Stimulated activated CD8-positive, alpha-beta memory T cell treated with anti-CD3 and anti-CD28 coated beads, Interleukin-2, amount 100 ng/mL, for 48 hours (primary cell): ENCODE measurements around the gene UBASH3B.
A peak's percentile ranks its signal among the peaks of the same experiment; 100 is the strongest.
"Not testable (repeated sequence)": the region's sequence is repeated elsewhere in the genome, so short reads cannot be mapped to it uniquely, and the experiment has no call there.

Experiments
- DNase-seq, 2 donors: peaks; one replicate each; pipeline ENCODE4 v3.0.0-alpha.2; 2020; ENCODE audit warnings: low read depth in 2 of 2

Gene UBASH3B

DNA sequence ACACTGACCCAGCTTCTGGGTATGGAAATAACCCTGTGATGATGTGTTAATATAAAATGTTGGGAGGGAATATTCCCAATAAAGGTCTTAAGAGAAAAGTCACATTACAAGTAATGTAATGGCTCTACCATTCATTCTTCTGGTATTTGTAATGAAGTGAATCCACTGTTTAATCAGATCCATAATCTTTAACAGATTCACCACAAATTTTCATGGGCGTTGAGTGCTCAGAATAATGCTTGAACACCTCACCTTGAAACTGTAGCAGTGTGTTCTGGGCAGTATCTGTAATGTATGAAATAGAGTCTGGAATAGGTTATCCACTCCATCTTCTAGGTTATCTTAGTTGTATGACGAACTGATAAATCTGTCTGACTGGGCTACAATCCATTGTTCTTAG lies 156.2 kb downstream of the UBASH3B start:
- no peak for DNase-seq

DNA sequence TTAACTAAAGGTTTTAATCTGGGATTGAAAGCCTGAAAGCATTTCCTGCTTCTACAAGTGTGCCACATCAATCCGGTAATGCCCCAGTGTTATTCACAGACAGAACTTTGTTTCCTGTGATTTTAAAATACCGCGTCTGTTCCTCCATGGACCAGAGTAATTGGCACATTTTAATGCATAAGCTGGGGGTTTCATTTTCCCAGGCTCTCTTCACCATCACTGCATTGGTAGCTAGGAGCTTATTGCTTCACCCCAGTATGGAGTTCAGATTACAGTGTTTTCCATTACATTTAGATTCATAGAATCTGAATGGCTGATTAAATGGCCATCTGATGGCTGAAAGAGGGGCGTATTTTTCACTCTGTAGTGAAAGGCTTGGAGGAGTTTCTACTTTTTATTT lies 157.1 kb downstream of the UBASH3B start:
- DNase-seq: no peak

DNA sequence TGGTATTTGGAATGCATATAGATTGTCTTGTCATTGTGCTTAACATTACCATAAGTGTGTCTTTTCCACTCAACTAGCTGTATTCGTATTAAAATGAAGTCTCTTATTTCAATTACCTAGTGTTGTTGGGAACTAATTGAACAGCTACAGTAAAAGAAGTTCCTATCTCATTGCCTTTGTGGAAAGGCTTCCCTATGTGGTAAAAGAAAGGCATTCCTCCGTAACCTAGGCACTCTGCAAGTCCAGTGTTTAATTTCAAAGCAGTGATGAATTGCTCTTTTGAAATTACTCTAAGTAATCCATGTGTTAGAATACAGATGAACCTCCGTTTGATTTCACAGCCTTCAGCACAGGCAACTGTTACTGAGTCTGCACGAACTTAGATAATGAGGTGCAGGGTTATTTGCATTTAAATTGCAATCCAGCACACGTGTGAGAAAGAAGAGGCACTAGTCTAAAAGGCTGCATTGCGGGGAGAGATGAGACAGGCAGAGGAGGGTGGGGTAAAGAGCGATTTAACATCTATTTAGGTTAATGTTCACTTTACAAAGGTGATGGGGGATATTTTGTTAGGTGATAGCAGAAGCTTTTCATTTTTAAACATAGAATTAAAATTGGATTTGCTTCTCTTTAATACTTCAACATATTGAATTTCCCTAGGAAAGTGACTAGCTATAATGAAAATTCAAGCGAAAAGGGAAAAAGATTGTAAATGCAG lies 157.8 kb downstream of the UBASH3B start:
- no peak for DNase-seq

DNA sequence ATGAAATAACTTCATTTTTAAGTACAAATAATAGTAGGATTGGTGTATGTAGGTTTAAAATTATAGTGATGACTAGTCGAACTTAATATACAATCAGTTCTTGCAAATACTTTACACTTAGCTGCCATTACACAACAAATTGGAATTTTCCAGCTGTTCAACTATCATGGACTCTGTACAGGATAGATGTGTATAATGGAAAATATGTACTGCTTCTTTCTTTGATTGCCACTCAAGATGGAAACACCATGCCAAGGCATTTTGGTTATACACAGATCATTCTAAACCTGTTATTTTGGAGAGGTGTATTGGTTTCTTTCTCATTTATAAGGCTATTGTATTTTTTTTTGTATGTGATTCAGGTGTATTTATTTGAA lies 158.4 kb downstream of the UBASH3B start:
- DNase-seq: no peak

DNA sequence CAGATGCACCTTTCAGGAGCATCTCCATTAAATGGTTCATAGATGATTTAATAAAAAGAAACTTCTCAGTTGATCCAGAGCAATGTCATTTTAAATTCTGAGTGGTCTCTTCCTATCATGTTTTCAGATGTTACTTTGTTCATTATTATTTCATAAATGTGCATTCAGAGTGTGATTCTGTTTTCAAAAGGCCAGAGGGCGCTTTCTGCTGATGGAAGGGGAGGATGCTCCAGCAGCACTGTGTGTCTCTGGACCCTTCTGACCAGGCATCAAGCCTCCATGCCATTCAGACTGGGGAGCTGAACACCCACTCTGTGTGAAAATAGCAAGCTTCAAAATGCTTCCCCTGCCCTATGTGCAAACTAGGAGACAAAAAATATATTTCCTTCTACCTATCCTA lies 158.9 kb downstream of the UBASH3B start:
- DNase-seq: no peak

DNA sequence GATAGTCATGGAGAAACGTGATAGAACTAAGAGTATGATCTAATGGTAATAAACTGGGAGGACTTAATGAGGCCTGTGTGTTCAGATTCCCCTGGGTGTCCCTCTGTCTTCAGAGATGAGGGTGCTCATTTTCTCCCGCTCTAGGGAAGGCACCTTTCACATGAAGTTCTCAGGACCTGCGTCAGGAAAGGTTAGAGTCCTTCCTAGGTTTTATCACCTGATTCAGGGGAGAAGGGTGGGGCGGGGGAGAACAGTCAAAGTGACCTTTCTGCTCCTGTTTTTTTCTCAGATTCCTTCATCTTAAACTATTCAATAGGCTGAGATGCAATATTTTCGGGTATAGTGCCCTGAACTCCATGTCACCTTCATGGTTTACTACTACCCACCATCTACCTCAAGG lies 160.4 kb downstream of the UBASH3B start:
- no peak for DNase-seq

DNA sequence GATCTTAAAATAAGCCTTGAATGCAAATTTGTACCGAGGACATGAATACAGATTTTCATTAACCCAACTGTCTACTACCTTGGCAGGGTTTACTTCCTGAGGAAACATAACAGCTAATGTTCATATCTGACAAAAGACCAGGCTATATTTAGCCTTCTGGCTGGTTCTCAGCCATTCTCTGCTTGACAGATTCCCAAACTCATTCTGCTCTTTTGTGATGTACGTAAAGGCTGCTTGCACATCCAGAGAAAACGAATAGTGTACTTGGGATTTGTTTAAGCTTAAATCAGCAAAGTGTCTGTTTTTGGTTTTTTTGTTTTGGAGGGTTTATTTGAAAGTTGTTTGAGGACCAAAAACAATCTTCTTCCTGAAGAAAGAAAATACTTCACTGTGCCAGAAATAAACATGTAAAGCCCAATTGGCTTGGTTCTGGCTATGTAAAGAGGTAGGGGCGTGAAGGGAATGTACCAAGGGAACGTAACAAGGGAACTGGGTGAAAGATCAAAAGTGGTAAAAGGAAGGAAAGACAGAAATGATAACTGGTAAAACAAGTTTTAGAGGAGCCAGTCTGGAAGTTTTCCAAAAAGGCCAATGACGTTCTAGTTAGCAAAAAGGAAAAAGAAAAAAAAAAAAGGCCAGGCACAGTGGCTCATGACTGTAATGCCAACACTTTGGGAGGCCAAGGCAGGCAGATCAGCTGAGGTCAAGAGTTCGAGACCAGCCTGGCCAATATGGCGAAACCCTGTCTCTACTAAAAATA lies 161.4 kb downstream of the UBASH3B start:
- DNase-seq: no peak

DNA sequence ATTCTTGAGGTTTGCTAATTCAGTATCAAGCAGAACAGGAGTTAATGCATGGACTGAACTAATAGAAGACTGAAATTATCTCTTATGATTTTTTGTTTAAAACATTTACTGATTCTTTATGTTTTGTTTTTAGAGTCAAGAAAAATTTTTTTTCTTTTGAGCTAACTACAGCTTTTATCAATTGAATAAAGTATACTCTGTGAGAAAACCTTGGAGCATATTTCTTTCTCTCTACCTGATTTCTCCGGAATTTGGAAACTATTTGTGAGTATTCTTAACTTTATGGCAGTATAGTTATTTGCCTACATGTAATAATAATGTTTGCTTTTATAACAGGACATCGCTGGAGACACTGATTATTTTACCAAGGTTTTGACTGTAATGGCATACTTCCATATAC lies 164.6 kb downstream of the UBASH3B start:
- DNase-seq: no peak

DNA sequence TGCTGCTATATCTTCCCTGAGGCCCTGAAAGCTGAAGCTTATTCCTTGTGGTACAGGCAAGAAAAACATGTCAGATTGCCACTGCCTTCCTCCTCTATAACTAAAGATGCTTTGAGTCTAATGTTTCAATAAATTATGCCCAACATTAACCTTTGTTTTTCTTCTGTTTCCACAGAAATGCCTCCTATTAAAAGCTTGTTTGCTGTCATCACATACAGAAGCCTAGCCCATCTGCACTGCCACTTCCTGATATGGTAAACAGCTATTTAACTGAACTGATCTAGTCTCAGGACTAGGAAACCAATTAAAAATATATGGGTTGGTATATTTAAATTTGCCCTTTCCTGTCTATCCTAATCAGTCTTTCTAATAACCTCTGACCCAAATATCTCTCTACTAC lies 165.6 kb downstream of the UBASH3B start:
- DNase-seq: no peak

DNA sequence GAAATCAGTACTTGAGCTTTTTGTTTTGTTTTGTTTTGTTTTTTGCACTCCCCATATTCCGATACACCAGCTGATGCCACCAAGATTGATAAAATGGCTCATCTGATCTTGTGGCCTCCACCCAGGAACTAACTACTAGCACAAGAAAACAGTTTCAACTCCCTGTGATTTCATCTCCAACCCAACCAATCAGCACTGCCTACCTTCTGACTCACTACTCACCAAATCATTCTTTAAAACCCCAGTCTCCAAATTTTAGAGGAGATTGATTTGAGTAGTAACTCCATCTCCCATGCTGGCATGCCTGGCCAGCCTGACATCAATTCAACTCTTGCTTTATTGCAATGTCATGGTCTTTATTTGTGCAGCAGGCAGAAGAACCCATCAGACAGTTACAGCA lies 166.7 kb downstream of the UBASH3B start:
- no peak for DNase-seq

DNA sequence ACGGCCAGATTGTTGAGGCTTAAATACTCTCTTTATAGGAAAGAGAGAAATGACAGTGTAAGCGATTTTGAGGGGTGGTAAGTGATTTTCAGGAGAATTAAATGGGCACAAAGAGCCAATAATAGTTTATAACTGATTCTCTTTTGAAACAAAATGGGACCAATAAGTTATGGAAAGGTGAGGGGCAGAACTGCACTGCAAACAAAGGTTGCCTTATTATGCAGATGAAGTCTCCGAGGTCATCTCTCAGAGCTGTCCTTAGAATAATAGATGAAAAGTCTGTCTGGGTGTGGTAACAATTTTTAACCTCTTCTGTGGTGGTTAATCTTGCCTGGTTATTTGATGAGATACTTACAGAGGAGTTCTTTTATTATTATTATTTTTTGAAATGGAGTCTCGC lies 168.0 kb downstream of the UBASH3B start:
- no peak for DNase-seq

DNA sequence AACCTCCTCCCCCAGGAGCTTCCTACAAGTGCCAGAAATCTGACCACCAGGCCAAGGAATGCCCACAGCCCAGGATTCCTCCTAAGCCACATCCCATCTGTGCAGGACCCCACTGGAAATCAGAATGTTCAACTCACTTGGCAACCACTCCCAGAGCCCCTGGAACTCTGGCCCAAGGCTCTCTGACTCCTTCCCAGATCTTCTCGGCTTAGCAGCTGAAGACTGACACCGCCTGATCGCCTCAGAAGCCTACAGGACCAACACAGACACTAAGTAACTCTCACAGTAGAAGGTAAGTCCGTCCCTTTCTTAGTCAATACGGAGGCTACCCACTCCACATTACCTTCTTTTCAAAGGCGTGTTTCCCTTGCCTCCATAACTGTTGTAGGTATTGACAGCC lies 173.8 kb downstream of the UBASH3B start:
- DNase-seq: not testable (repeated sequence)

DNA sequence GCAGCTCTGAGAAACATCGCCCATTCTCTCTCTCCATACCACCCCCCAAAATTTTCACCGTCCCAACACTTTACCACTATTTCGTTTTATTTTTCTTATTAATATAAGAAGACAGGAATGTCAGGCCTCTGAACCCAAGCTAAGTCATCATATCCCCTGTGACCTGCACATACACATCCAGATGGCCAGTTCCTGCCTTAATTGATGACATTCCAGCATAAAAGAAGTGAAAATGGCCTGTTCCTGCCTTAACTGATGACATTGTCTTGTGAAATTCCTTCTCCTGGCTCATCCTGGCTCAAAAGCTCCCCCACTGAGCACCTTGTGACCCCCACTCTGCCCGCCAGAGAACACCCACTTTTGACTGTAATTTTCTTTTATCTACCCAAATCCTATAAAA lies 176.8 kb downstream of the UBASH3B start:
- not testable (repeated sequence) for DNase-seq

DNA sequence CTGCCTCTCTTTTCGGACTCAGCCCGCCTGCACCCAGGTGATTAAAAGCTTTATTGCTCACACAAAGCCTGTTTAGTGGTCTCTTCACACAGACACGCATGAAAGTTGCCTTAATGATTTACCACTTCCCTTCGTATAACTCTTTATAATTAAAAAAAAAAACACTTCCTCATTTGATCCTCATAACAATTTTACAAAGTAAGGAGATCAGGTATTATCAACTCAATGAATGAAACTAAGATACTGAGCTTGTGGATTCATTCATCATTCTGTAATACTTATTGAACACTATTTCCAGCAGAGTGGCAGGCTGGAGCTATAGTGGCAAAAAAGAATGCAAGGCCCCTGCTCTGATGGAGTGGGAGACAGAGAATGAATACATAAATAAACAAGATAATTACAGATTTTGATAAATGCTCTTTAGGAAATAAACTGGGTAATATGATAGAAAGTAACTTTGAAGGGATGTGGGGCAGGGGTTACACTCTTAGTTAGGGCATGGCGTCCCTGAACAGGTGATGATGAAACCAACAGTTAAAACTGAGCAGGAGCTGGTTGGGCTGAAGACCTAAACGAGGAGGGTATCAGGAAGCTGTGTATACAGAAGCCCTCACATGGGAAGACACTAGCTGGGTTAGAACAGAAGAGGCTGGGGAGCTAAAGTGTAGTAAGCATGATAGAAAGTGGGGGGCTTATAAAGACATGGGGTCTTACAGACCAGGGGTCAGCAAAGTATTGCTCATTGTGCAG lies 177.4 kb downstream of the UBASH3B start:
- DNase-seq: no peak

DNA sequence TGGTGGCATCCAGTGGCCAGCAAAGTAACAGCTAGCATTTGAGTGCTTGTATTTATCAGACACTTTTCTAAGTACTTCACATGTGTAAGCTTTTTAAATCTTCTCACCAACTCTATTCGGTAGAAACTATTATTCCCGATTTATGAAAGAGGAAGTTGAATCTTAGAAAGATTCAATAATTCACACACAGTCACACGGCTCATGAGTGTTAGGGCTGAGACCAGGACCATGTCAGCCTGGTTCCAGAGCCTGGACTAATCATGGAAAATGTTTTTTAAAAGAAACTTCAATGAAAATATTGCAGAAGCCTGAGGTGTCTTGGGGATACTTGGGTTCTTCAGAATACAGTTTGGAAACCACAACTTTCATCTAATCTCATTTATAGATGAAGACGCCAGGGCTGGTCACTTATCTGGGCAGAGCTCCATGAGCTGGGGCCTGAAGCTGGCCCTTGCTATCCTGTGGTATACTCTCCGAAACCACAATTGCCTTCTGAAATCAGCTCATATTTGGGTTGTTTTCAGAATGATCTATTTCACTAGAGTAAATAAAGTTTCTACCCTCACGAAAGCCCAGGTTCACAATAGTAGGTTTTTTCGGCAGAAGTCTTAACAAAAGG lies 178.4 kb downstream of the UBASH3B start:
- DNase-seq: no peak

DNA sequence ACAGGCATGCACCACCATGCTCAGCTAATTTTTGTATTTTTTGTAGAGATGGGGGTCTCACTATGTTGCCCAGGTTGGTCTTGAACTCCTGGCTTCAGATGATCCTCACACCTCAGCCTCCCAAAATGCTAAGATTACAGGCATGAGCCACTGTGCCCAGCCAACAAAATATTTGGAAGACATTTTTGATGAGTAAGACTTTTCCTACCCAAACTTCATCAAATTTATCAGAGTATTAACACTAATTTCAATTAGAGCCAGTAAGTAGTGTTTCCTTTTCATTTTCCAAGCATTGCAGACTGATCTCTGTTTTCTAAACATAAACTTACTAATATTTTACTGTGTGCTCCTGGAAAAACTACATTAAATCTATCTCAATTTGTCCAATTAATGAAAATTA lies 181.4 kb downstream of the UBASH3B start:
- DNase-seq: no peak

DNA sequence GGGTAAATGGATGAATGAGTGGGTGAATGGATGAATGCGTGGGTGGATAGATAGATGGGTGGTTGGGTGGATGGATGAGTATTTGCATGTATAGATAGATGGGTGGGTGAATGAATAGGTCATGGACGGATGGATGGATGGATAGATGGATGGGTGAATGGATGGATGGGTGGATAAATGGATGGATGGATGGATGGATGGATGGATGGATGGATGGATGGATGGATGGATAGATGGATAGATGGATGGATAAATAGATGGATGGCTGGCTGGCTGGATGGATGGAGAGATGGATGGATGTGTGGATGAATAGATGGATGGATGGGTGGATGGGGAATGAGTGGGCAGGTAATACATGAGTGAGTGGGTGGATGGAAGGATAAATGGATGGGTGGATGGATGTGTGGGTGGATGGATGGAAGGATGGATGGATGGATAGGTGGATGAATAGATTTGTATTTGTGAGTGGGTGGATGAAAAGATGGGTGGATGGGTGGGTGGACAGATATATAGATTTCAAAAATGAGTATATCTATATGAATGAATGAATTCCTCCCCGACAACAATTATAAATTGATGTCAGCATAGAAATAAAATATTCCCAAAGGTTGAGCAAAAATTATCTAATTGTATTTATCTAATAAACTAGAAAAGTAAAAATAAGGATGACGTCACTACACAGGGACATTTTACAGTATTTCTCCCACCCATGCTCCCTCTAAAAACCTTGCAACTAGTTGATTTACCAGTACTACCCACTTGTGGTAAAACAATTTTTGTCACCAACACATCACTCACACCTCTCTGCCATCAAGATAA lies 182.2 kb downstream of the UBASH3B start:
- DNase-seq: no peak

DNA sequence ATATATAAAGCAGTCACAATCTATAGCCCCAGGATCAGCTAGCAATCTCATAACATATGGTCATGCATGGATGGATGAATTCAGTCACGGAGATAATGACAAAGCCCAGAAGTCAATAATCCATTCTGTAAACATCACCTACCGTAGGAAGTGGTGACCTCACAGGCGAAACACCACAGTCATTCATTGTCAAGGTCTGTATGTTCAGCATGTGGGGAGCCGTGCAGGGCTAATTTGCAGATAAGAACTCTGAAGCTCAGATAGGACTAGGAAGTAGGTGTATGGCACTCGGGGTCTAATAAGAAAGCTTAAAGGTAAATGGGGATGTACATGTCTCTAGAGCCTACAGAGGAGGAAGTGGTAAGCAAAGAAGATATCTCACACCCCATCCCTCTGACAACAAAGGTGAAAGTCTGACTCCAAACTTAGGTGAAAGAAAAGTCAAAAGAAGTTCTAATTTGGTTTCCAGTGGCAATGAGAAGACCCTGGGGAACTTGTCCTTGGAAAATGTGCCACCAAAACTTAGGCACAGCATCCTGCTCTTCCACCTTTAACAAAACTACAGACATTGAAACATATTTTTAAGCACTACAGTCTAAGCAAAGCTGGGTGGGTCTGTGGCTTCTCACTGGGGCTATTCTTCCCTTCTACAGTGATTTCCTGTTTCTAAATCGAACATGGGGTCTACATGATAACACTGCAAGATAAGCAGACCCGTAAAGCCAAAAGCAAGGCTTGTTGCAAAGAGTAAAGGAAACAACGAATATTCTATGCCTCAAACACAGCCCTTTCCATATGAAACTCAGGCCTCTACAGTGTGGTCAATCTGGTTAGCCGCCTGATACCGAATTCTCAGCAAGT lies 188.0 kb downstream of the UBASH3B start:
- DNase-seq: peak in 1 of 2 donors; percentile 40

DNA sequence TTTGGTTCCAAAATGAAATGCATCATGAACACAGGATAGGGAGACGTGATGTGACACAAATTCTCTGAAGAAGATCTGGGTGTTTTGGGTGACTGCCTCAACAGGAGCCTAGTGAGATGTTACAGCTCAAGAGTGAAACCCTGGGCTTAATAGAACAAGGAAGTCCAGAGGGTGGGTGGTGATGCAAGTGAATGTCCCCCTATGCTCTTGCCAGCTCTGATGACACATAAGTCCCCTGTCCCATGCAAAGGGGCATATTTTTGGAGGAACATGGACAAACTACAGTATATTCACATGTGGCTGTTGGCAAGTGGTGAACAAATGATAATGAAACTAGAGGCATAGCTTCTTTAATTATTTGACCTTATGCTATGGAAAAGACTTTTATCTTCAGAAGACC lies 191.9 kb downstream of the UBASH3B start:
- no peak for DNase-seq

DNA sequence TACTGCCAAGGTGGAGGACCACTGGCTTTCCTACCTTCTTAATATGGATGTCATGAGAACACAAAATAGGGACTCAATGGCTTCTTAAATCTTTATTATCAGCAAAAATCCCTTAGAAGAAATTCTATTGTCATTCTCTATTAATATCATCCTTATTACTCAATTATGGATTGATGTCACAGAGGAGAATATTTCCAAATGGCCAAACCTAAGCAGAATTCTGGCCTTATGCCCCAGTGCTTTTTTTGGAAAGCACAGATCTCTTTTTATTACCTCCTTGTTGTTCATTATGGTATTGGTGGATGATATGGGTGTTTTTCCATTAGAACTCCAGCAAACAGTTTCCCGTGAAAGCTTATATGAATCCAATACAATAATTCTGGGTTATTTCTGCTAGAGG lies 192.7 kb downstream of the UBASH3B start:
- DNase-seq: no peak
